Thymus (tissue), 11 donors: Measurements from ENCODE around the gene NCBP2. TPM values are rescaled to one million over a fixed set of nuclear protein-coding genes. Genes with fewer than 3 reads are reported as not detected.
A peak's percentile ranks its signal among the peaks of the same experiment; 100 is the strongest.

ENCODE experiments used
- DNase-seq, 9 donors: peaks; one replicate each; pipeline ENCODE4 v3.0.0-alpha.2; 2013; ENCODE audit warnings: low spot score in 9 of 9, low read depth in 6 of 9, missing footprints in 1 of 9
- H3K27ac ChIP-seq, 2 donors: one replicate each; pipeline ENCODE4 v1.5.1; 2013; ENCODE audit warnings: control low read depth in 1 of 2, low read depth in 1 of 2, low read length in 1 of 2, mild to moderate bottlenecking in 1 of 2, moderate library complexity in 1 of 2
- H3K27me3 ChIP-seq, 2 donors: one replicate each; pipeline ENCODE4 v1.5.1; 2013; ENCODE audit warnings: low read length in 1 of 2; ENCODE audit not compliant: control insufficient read depth in 2 of 2, insufficient read depth in 1 of 2
- H3K36me3 ChIP-seq, 2 donors: one replicate each; pipeline ENCODE4 v1.5.1; 2013; ENCODE audit warnings: low read length in 1 of 2, mild to moderate bottlenecking in 1 of 2, moderate library complexity in 1 of 2; ENCODE audit not compliant: control insufficient read depth in 2 of 2, insufficient read depth in 2 of 2
- H3K4me1 ChIP-seq, 2 donors: one replicate each; pipeline ENCODE4 v1.5.1; 2013; ENCODE audit warnings: low read length in 2 of 2; ENCODE audit not compliant: control insufficient read depth in 2 of 2, insufficient read depth in 2 of 2
- H3K4me3 ChIP-seq, 2 donors: one replicate each; pipeline ENCODE4 v1.5.1; 2013; ENCODE audit warnings: low read length in 2 of 2, control low read depth in 1 of 2, mild to moderate bottlenecking in 1 of 2
- H3K9me3 ChIP-seq, 2 donors: one replicate each; pipeline ENCODE4 v1.5.1; 2013; ENCODE audit warnings: low read length in 1 of 2, mild to moderate bottlenecking in 1 of 2; ENCODE audit not compliant: control insufficient read depth in 2 of 2, insufficient read depth in 1 of 2
- WGBS: extraction: QIAGEN DNeasy Blood & Tissue Kit; methylation state at CpG from one replicate; pipeline ENCODE4 v1.1.7; 2013; 5-methylcytosine and 5-hydroxymethylcytosine counted together
- polyA plus RNA-seq: library from polyadenylated mRNA; stranded (reverse); fragments of 200-250 nt; gene quantifications from one replicate; pipeline ENCODE4 v1.2.3, GENCODE V29; 2013
- total RNA-seq: library from RNA; stranded (reverse); fragments of 120-200 nt; gene quantifications from one replicate; pipeline ENCODE4 v1.2.4, GENCODE V29; 2013
- donor health status: healthy.

The NCBP2 gene
- total and polyA plus RNA-seq, 2 donors = 46.6 to 77.5 TPM

DNA sequence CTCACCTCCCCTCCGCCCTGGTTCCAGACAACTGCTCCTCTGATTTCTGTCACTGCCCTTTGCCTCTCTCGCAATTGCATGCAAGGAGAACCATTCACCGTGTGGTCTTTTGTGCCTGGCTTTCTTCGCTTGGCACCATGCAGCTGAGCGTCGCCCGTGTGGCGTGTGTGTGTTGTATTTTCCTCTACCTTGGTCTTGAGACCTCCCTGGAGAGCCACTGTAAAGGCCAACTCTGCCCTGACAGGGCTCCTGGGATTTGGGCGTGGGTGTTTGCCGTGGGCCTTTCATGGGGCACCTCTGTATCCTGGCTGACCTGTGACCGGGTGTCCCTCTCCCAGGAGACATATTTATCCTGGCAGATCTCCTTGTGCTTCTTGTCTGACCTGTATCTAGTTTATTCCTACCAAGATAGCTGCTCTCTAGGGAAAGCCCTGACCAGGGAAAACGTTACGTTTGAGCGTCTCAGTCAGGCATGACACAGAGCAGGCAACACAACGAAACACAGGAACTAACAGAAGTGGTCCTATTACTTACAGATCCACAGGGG lies 28.3 kb upstream of the NCBP2 start:
- 94% methylated on average over 15 of the region's 15 CpGs for WGBS

DNA sequence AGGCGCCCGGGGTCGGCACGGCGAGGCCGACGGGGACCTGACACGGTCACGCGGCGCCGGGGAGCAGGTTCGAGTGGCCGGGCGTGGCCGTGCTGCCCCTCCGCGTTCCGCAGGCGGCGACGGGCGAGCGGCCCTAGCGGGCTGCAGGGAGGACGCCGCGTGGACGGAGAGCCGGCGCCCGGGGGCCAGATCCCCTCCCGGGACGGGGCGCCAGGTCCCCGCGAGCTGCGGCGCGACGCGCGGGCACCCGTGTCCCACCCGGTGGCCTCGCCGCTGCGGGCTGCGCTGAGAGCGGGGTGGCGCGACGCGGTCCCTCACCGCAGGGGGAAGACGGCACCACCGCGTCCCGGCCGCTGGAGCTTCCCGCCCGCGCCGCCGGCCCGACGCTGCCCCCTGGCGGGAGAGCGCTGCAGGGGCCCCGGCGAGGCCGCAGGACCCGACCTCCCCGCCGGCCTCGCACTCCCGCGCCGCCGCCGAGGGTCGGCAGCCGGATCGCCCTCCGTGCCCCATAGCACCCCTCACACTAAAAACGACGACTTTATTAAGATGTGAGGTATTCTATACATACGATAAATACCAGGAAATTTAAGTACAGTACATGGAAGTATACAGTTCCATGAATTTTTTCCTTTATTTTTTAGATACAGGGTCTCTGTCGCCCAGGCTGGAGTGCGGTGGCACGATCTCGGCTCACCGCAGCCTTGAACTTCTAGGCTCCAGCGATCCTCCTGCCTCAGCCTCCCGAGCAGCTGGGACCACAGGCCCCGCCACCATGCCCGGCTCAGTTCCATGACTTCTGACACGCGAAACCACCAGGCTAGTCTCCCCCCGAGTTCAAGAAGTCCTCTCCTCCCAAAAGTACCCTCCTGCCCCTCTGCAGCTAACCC lies 27.6 kb upstream of the NCBP2 start:
- peaks cover 0 to 6% of the 10 kb centered on the region in 2 donors for H3K9me3 ChIP-seq
- peak in 4 of 9 donors; percentile 45 to 75 (median 70) for DNase-seq
- WGBS = 10% methylated on average over 100 of the region's 100 CpGs
- peak overlapping the region; percentile 52 to 79 for H3K4me3 ChIP-seq
- H3K36me3 ChIP-seq = peaks cover 0 to 4% of the 10 kb centered on the region in 2 donors
- peaks cover 5 to 27% of the 10 kb centered on the region in 2 donors for H3K4me1 ChIP-seq
- H3K27me3 ChIP-seq = peaks cover 0 to 50% of the 10 kb centered on the region in 2 donors
- no peak overlapping the region for H3K27ac ChIP-seq

More for the DNA sequence above, 28.3 kb upstream of the NCBP2 start:
- Histone ChIP-seq H3K9me3 (peaks cover 0 to 6% of the 10 kb centered on the region in 2 donors), H3K27ac (no peak overlapping the region), H3K27me3 (peaks cover 0 to 47% of the 10 kb centered on the region in 2 donors), H3K36me3 (peaks cover 0 to 4% of the 10 kb centered on the region in 2 donors), H3K4me3 (no peak overlapping the region), H3K4me1 (peaks cover 5 to 27% of the 10 kb centered on the region in 2 donors)
- no peak for DNase-seq

DNA sequence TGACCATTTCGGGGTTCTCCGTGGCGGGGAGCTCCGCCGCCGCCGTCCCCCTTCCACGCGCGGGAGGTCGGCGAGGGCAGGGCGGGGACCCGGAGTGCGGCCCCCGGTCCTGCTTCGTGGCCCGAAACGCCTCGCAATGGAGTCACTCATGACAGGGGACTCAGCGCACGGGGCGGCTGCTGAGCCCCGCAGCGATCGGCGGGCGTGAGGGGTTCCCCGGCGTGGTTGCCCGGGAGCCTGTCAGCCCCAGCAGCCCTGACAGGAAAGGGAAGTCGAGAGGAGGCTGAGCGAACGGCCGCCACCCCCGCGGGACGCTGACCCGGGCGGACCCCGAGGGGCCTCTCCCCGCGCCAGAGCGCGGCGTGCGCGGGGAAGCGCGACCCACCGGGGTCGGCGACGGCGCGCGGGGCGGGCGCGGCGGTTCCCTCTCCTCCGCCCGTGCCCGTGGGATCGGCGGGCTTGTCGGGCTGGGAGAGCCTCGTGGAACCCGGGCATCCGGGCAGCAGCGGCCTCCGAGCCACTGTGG lies 26.9 kb upstream of the NCBP2 start:
- H3K4me1 ChIP-seq = peaks cover 5 to 30% of the 10 kb centered on the region in 2 donors
- DNase-seq = peak in 3 of 9 donors; percentile 35 to 63 (median 40)
- peaks cover 0 to 4% of the 10 kb centered on the region in 2 donors for H3K36me3 ChIP-seq
- peak overlapping the region in 1 of 2 donors; percentile 21 for H3K27ac ChIP-seq
- under 1% methylated on average over 72 of the region's 72 CpGs for WGBS
- peaks cover 0 to 54% of the 10 kb centered on the region in 2 donors for H3K27me3 ChIP-seq
- H3K4me3 ChIP-seq = peak overlapping the region; percentile 52 to 79
- peaks cover 0 to 6% of the 10 kb centered on the region in 2 donors for H3K9me3 ChIP-seq

DNA sequence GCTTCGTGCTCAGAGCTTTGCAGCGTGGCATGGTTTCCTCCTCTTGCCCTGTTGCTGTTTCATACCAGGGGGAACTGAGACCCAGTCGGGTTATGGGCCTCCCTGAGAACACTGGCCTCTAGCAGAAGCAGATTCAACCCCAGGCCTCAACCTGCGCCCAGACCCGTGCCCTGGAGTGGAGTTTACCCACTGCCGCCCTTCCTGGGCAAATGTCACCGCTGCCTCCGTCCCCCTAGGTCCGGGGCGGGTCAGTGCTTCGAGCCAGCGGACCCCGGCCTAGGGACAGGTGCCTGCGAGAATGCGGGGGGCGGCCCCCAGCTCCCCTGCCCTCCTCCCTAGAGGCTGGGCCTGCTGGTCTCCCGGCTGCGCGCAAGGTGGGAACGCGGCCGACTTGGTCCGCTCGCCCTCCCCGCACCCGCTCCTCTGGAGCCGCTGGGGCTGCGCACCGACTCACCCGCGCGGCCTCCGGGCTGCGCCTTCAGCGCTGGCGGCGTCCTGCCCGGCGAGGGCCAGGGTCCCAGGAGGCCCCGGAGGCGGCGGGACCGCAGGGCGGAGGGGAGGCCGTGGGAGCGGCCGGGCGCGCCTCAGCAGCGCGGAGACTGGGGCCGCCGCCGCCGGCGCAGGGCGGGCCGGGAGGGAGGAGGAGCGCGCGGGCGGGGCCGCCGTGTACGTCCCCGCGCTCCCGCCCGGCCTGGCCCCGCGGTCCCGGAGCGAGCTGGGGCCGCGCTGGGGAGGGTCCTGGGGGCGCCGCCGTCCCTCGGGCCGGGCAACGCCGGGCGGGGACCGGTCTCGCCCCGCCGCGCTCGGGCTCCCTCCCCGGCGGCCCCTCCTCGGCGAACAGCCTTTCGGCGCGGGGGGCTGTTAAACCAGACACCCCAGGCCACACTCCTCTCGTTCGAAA lies 26.2 kb upstream of the NCBP2 start, which contains the start of gene PIGZ:
Gene PIGZ (minus strand): TSS at position 601 of the 901 bp plus-strand sequence. CDS start 16,802 bp downstream, outside the sequence.
- Histone ChIP-seq H3K4me3 (peak within 1 kb of the TSS; percentile 52 to 79), H3K36me3 (peaks cover 0 to 4% of the 10 kb centered on the region in 2 donors), H3K4me1 (peaks cover 6 to 35% of the 10 kb centered on the region in 2 donors), H3K27ac (peak within 1 kb of the TSS in 1 of 2 donors; percentile 21), H3K9me3 (peaks cover 0 to 6% of the 10 kb centered on the region in 2 donors), H3K27me3 (peaks cover 0 to 54% of the 10 kb centered on the region in 2 donors)
- peak in 3 of 9 donors; percentile 18 to 50 (median 45) for DNase-seq
- WGBS = 4% methylated on average over 98 of the region's 98 CpGs

DNA sequence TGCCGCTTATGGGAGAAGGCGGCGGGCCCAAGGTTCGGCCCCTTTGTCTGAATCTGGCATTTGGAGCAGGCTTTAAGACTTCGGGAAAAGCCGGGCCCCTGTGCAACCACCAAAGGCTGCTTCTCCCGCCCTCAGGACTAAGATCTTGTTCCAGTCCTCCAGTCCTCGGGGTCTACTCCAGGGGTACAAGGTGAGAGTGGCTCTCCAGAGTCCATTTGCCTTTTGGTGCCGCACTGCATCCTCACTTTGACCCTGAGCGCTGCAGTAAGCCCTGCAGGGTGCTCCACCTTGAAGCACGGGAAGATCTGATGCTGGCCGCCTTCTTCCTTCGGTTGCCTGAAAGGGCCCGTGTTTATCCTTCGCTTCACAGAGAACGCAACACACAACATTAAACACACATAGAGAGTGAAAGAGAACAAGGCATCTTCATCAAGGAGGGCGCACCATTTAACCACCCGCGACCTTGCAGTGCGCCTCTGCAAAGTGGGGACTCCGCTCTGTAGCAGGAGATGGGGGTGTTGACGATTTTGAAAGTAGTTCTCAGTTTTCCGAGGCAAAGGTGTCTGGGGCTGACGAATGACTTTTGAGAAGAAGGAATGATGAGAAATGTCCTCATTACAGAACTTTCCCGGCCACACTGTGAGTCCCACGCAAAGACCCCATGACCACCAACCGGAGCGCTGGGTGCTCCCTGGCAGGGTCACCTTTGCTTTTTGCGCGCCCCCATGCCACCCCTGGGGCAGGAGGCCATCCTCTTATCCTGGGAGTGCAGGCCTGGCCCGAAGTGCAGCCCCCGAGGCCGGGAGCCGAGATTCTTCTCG lies 25.3 kb upstream of the NCBP2 start:
- 69% methylated on average over 35 of the region's 35 CpGs for WGBS

DNA sequence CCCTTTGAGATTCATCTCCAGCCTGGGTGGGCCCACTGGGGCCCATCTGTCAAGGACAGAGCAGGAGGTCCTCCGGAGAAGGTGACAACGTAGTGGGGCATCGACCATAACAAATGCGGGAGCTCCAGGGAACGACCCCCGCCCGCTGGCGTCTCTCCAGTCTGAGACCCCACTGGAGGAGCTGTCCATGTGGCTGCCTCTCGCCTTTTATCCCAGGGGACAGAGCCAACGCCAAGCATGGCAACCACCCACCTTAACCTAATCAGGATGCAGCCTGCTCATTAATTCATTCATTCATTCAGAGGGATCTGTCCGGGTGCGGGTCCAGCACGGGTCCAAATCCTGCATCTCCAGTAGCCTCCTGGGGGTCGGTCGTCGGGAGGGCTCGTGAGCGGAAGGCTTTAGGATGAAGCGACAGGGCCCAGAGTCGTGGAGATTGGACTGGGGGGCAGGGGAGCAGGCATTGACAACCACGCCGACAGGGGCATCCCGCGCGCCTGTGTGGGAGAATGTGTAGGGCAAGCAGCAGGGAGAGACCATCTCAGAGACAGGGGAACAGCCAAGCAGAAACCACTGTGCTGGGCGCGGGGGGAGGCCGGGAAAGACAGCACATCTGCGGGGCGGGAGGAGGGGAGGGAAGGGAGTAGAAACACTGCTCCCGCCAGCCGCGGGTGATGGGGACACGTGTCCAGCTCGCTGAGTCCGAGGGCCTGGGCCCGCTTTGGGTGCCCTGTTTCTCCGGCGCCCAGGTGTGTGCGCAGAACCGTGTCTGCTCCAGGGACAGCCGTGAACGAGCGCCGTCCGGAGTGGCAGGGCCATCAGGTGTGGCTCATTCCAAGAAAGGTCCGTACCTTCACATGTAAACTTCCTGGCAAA lies 24.4 kb upstream of the NCBP2 start:
- no peak for DNase-seq
- peaks cover 0 to 54% of the 10 kb centered on the region in 2 donors for H3K27me3 ChIP-seq
- H3K4me3 ChIP-seq = no peak overlapping the region
- peaks cover 0 to 6% of the 10 kb centered on the region in 2 donors for H3K9me3 ChIP-seq
- peaks cover 18 to 49% of the 10 kb centered on the region in 2 donors for H3K4me1 ChIP-seq
- no peak overlapping the region for H3K27ac ChIP-seq
- H3K36me3 ChIP-seq = peaks cover 0 to 4% of the 10 kb centered on the region in 2 donors
- WGBS = 80% methylated on average over 47 of the region's 47 CpGs

More for the DNA sequence above, 25.3 kb upstream of the NCBP2 start:
- Histone ChIP-seq H3K27me3 (peaks cover 0 to 54% of the 10 kb centered on the region in 2 donors), H3K27ac (no peak overlapping the region), H3K4me1 (peaks cover 13 to 42% of the 10 kb centered on the region in 2 donors), H3K4me3 (peak overlapping the region; percentile 45 to 79), H3K36me3 (peaks cover 0 to 4% of the 10 kb centered on the region in 2 donors), H3K9me3 (peaks cover 0 to 6% of the 10 kb centered on the region in 2 donors)
- DNase-seq = peak in 1 of 9 donors; percentile 27

DNA sequence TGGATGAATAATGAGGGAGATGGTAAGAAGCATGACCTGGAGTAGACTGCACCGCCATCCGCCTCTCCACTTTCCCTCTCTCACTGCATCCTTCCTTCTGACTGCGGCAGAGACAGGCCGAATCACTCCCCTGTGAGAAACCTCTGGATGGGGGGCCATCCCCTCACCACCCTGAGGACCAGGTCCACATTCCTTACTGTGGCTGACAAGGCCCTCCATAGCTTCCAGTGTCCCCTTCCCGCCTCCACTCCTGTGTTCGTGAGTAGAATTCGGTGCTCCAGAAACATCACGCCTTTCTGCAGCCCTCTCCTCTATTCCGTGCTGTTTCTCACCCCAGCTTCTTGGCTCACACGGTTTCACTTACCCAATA lies 23.5 kb upstream of the NCBP2 start:
- H3K4me1 ChIP-seq = peaks cover 18 to 49% of the 10 kb centered on the region in 2 donors
- H3K27ac ChIP-seq = no peak overlapping the region
- 98% methylated on average over 10 of the region's 10 CpGs for WGBS
- H3K27me3 ChIP-seq = peaks cover 0 to 47% of the 10 kb centered on the region in 2 donors
- DNase-seq = no peak
- peaks cover 0 to 4% of the 10 kb centered on the region in 2 donors for H3K36me3 ChIP-seq
- no peak overlapping the region for H3K4me3 ChIP-seq
- peaks cover 0 to 4% of the 10 kb centered on the region in 2 donors for H3K9me3 ChIP-seq
